Neural cell (in vitro differentiated cells): ENCODE measurements around the gene DNAJC18.

ENCODE experiments used
- POLR2AphosphoS5 ChIP-seq: IDR thresholded peaks from 2 replicates; pipeline ENCODE4 v1.6.1; 2012
- TF ChIP-seq, protein P1 (sequence below): IDR thresholded peaks from 2 replicates; pipeline ENCODE4 v1.6.1; 2012; ENCODE audit warnings: borderline replicate concordance
- TF ChIP-seq, protein P2 (sequence below): fragments of 450-650 bp; IDR thresholded peaks from 2 replicates; pipeline ENCODE4 v1.5.1; 2014; ENCODE audit warnings: antibody characterized with exemption, mild to moderate bottlenecking, moderate library complexity; ENCODE audit not compliant: poor library complexity, severe bottlenecking

DNA sequence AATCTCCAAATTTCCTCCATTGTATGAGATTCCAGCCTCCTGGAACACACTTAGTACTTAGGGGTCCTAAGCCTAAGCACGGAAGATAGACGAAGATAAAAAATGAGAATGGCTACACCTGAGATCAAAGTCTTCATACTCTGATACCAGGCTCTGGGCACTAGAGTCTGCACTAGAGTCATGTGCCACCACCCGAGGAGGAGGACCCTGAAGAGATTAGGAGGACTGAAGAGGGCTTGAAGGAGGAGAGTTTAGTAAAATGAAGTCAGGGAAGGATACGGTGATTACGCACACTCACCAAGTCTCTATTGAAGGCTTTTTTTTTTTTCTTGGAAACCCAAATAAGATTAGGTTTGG, 34.9 kb downstream of the DNAJC18 start:
- TF ChIP-seq POLR2AphosphoS5, result no peak
- TF ChIP-seq, protein P1, sequence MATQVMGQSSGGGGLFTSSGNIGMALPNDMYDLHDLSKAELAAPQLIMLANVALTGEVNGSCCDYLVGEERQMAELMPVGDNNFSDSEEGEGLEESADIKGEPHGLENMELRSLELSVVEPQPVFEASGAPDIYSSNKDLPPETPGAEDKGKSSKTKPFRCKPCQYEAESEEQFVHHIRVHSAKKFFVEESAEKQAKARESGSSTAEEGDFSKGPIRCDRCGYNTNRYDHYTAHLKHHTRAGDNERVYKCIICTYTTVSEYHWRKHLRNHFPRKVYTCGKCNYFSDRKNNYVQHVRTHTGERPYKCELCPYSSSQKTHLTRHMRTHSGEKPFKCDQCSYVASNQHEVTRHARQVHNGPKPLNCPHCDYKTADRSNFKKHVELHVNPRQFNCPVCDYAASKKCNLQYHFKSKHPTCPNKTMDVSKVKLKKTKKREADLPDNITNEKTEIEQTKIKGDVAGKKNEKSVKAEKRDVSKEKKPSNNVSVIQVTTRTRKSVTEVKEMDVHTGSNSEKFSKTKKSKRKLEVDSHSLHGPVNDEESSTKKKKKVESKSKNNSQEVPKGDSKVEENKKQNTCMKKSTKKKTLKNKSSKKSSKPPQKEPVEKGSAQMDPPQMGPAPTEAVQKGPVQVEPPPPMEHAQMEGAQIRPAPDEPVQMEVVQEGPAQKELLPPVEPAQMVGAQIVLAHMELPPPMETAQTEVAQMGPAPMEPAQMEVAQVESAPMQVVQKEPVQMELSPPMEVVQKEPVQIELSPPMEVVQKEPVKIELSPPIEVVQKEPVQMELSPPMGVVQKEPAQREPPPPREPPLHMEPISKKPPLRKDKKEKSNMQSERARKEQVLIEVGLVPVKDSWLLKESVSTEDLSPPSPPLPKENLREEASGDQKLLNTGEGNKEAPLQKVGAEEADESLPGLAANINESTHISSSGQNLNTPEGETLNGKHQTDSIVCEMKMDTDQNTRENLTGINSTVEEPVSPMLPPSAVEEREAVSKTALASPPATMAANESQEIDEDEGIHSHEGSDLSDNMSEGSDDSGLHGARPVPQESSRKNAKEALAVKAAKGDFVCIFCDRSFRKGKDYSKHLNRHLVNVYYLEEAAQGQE, result no peak
- TF ChIP-seq, protein P2, sequence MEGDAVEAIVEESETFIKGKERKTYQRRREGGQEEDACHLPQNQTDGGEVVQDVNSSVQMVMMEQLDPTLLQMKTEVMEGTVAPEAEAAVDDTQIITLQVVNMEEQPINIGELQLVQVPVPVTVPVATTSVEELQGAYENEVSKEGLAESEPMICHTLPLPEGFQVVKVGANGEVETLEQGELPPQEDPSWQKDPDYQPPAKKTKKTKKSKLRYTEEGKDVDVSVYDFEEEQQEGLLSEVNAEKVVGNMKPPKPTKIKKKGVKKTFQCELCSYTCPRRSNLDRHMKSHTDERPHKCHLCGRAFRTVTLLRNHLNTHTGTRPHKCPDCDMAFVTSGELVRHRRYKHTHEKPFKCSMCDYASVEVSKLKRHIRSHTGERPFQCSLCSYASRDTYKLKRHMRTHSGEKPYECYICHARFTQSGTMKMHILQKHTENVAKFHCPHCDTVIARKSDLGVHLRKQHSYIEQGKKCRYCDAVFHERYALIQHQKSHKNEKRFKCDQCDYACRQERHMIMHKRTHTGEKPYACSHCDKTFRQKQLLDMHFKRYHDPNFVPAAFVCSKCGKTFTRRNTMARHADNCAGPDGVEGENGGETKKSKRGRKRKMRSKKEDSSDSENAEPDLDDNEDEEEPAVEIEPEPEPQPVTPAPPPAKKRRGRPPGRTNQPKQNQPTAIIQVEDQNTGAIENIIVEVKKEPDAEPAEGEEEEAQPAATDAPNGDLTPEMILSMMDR, result no peak
